AG04450 (cell line): ENCODE measurements around the gene BAZ1B. TPM values are rescaled to one million over a fixed set of nuclear protein-coding genes. Genes with fewer than 3 reads are reported as not detected.

Source experiments
- CTCF ChIA-PET: fragments of 300-600, 350-600 bp; formaldehyde crosslinking; extraction: SDS; loops from one replicate; lab custom pipeline; 2022; ENCODE audit warnings: antibody characterized with exemption, inconsistent platforms; lab: Charles Lee
- POLR2A ChIA-PET: fragments of 350-600 bp; formaldehyde crosslinking; extraction: SDS; loops from one replicate; lab custom pipeline; 2021; ENCODE audit warnings: antibody characterized with exemption, inconsistent platforms; lab: Yijun Ruan, JAX
- DNase-seq: peaks from one replicate; pipeline ENCODE4 v3.0.0-alpha.2; 2011; ENCODE audit warnings: low read depth, low spot score
- H3K27ac ChIP-seq: one replicate; pipeline ENCODE4 v1.5.1; 2012; ENCODE audit warnings: low read depth, low read length, control low read depth
- H3K27me3 ChIP-seq: one replicate; pipeline ENCODE4 v1.6.0; 2012; ENCODE audit warnings: low read length; ENCODE audit not compliant: control insufficient read depth, insufficient read depth
- H3K4me3 ChIP-seq: 2 replicates; pipeline ENCODE4 v1.5.1; 2011; ENCODE audit warnings: mild to moderate bottlenecking, low read depth, low read length, control low read depth
- H3K9me3 ChIP-seq: 2 replicates; pipeline ENCODE4 v1.5.1; 2012; ENCODE audit warnings: low read length; ENCODE audit not compliant: control insufficient read depth, insufficient read depth
- polyA plus RNA-seq: library from polyadenylated mRNA; depleted of rRNA; stranded (reverse); fragments of >200 nt; gene quantifications from 2 replicates; pipeline ENCODE4 v1.2.3, GENCODE V29; 2011
- TF ChIP-seq, protein P1 (sequence below): IDR thresholded peaks from 2 replicates; pipeline ENCODE4 v1.5.1; 2011; ENCODE audit warnings: low read depth, low read length, control low read depth, inconsistent platforms

The BAZ1B gene
- polyA plus RNA-seq, 1 experiment: 29.0 TPM

DNA sequence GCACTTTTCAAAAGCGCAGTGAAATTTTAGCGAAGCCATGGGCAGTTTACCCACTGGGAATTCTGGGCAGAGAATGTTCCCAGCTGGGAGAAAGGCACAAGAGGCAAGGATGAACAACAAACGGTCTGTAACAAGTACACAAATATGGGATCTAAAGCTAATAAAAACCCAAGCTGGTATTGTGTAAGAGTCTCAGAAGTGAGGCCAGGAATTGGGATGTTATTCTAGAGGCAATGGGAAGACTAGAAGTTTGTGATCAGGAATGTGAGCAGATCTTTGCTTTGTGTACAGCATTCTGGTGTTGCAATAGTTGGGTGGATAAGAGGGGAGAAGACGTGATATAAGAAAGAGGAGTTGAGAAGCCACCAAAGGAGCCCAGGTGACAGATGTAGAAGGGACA lies 73.5 kb downstream of the BAZ1B start:
- ChIA-PET POLR2A (no interaction called here), CTCF (interaction anchor here (0.7 to 2.6 kb wide), 2 partner anchors 105 to 124 kb away, joined by 3 to 8 read pairs; no protein-coding TSS in a partner anchor)
- H3K27ac ChIP-seq: no peak overlapping the region
- no peak overlapping the region for H3K4me3 ChIP-seq
- H3K27me3 ChIP-seq: no peaks in the 10 kb centered on the region
- DNase-seq: no peak
- H3K9me3 ChIP-seq: no peaks in the 10 kb centered on the region
- TF ChIP-seq, protein P1, sequence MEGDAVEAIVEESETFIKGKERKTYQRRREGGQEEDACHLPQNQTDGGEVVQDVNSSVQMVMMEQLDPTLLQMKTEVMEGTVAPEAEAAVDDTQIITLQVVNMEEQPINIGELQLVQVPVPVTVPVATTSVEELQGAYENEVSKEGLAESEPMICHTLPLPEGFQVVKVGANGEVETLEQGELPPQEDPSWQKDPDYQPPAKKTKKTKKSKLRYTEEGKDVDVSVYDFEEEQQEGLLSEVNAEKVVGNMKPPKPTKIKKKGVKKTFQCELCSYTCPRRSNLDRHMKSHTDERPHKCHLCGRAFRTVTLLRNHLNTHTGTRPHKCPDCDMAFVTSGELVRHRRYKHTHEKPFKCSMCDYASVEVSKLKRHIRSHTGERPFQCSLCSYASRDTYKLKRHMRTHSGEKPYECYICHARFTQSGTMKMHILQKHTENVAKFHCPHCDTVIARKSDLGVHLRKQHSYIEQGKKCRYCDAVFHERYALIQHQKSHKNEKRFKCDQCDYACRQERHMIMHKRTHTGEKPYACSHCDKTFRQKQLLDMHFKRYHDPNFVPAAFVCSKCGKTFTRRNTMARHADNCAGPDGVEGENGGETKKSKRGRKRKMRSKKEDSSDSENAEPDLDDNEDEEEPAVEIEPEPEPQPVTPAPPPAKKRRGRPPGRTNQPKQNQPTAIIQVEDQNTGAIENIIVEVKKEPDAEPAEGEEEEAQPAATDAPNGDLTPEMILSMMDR: no peak

DNA sequence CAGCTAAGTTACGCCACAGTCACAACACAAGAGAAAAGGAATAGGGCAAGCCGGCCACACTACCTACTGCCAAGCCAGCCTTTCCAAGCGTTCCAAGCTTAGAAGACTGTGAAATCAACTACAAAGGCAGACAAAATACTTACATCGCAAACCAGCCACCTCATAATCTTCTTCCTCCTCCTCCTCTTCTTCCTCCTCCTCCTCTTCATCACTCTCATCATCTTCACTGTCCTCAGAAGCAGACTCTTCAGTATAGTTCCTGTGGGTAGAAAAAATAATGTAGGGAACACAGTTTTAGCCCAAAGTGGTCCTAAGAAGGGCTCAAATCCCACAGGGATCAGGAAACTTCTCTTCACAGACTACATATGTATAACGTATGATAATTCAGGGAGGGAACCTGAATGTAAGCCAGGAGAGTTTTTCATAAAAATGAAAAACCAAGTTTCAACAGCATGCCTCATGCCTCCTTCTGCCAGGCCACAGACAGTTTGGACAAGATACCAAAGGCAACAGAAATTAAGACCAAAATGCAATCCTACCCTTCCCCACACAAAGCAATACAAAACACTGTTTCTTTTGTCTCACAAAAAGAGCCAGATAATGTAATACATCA lies 74.9 kb downstream of the BAZ1B start:
- Histone ChIP-seq H3K27me3 (no peaks in the 10 kb centered on the region), H3K27ac (no peak overlapping the region), H3K4me3 (no peak overlapping the region), H3K9me3 (no peaks in the 10 kb centered on the region)
- DNase-seq: no peak
- ChIA-PET POLR2A (no interaction called here), CTCF (interaction anchor here (2.0 to 2.6 kb wide), 2 partner anchors 123 kb away, joined by 8 read pairs; no protein-coding TSS in a partner anchor)
- TF ChIP-seq, protein P1: no peak

DNA sequence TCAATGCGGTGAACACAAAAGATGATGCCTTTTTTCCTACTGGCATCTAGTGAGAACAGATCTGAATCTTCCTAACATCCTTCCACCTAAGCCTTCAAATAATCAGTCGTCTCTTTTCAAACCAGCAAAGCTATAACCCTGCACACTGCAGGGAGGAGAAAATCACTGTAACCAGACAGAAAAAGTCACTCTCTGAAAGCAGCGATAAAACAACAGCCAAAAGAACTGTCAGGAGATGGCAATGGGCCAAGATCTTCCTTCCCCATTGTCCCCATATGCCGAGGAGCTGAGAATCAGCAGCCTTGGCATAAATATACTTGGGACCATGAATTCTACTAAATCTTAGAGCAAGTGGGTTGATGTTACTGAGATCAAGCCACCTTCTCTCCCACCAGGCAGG lies 75.4 kb downstream of the BAZ1B start:
- no peak overlapping the region for H3K4me3 ChIP-seq
- H3K27me3 ChIP-seq: no peaks in the 10 kb centered on the region
- POLR2A ChIA-PET: no interaction called here
- no peak for DNase-seq
- no peaks in the 10 kb centered on the region for H3K9me3 ChIP-seq
- TF ChIP-seq, protein P1: no peak
- H3K27ac ChIP-seq: no peak overlapping the region
- CTCF ChIA-PET: interaction anchor here (2.0 kb wide), 1 partner anchor 123 kb away, joined by 8 read pairs; no protein-coding TSS in a partner anchor

DNA sequence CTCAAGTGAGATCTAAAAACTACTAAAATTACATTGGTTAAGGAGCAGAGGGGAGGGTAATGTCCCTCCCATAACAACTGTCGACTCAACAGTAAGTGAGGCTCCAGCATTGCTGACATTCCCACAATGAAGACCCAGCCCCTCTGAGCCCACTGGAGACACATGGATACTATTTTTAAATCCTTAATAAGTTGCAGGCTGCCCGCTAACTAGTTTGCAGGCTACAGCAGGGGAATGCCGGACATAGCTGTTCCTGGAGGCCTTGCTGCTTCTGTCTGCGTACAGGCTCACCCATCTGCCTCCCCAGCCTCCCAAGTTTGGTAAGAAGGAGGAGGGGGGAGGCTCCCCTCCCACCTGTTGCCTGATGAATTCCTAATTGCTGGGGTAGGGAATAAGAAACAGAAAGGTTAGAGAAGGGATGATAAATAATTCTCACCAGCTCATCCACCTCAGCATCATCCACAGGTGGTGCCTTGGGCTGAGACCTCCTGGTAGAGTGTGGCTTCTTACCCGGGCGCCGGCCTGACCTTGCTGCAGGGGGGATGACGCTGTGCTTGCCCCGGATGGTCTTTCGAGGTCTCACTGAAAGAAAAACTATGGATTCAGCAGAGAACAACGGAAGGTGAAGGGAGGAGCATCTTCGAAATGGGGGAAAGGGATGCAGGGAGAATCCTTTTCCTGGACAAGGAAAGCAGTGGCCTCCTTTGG lies 78.4 kb downstream of the BAZ1B start:
- no peak overlapping the region for H3K4me3 ChIP-seq
- ChIA-PET CTCF (interaction anchor here (1.4 kb wide), 1 partner anchor 8 kb away, joined by 6 read pairs; no protein-coding TSS in a partner anchor), POLR2A (no interaction called here)
- no peaks in the 10 kb centered on the region for H3K9me3 ChIP-seq
- DNase-seq: no peak
- TF ChIP-seq, protein P1: no peak
- H3K27me3 ChIP-seq: no peaks in the 10 kb centered on the region
- no peak overlapping the region for H3K27ac ChIP-seq
